Urinary bladder (tissue), 4 donors: ENCODE results near the gene MCC. TPM values are rescaled to one million over a fixed set of nuclear protein-coding genes. Genes with fewer than 3 reads are reported as not detected.

Experiments
- DNase-seq: peaks from one replicate; pipeline ENCODE4 v3.0.0-alpha.2; 2015; ENCODE audit errors: extremely low spot score
- H3K27ac ChIP-seq: one replicate; pipeline ENCODE4 v1.5.1; 2013; ENCODE audit warnings: low read depth, mild to moderate bottlenecking, moderate library complexity
- H3K36me3 ChIP-seq: one replicate; pipeline ENCODE4 v1.6.1; 2013; ENCODE audit warnings: mild to moderate bottlenecking, moderate library complexity; ENCODE audit not compliant: insufficient read depth
- H3K4me1 ChIP-seq: one replicate; pipeline ENCODE4 v1.6.1; 2013; ENCODE audit warnings: mild to moderate bottlenecking, moderate library complexity; ENCODE audit not compliant: insufficient read depth
- H3K4me3 ChIP-seq: one replicate; pipeline ENCODE4 v1.5.1; 2013; ENCODE audit warnings: low read depth, low read length
- WGBS: extraction: QIAGEN DNeasy Blood & Tissue Kit; methylation state at CpG from one replicate; pipeline ENCODE4 v1.1.7; 2013; 5-methylcytosine and 5-hydroxymethylcytosine counted together
- polyA plus RNA-seq: library from polyadenylated mRNA; stranded (reverse); fragments of 200-250 nt; gene quantifications from one replicate; pipeline ENCODE4 v1.2.3, GENCODE V29; 2013
- total RNA-seq: library from RNA; depleted of rRNA; stranded (reverse); fragments of >200 nt; gene quantifications from one replicate; pipeline ENCODE4 v1.2.3, GENCODE V29; 2014
- donor health status: healthy with polysubstance abuse.
- donor health status: healthy.

MCC gene
- total and polyA plus RNA-seq, 2 donors: 17.2 to 60.7 TPM

DNA sequence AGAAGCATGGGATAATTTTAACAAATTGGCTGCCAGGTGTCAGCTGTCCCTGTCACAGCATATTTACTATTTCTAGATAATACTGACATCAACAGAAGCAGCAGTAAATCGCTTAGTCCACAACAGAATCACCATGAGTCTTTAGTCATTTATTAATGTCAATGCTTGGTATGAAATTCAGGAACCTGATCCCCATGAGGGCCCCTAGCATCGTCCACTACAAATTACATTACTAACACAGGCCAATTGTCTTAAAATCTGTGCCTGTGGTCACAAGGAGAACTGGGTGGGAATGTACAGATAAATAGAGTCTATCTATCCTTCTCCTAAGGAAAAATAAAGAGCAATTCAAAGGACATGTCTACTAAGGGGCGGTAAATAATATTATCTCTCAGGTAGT lies 129.6 kb downstream of the MCC start:
- Histone ChIP-seq H3K4me3 (no peak overlapping the region), H3K4me1 (no peaks in the 10 kb centered on the region)
- 89% methylated on average over 3 of the region's 3 CpGs for WGBS

DNA sequence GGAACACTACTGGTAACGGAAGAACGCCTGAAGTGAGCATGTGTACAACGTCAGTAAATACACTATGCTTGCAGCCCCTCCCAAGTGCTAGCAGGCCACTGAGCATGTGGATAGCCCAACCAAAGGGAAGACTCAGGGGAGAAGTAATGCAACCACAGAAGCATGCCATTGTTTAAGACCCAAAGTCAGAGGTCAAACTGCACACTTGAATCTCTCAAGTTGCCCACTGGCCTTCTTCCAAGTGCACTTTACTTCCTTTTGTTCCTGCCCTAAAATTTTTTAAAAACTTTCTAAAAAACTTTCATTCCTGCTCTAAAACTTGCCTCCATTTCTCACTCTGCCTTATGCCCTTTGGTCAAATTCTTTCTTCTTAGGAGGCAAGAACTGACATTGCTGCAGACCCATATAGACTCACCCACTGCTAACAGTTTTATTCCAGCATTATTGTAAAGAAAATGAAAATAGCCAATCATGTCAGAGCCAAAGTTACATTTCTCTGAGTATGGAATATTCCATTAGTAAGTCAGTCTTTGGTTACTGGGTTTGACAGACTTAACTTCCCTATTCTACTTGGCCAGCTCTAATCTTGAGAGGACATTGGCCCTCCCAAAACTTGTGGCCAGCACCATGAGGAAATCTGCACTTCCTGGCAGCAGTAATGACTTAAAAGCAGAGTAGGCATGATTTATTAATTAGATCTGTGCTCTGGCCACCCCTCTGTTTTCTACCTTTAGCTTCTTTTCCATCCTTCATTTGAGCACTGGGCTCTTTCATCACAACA lies 130.4 kb downstream of the MCC start:
- WGBS: 75% methylated on average over 3 of the region's 3 CpGs
- no peaks in the 10 kb centered on the region for H3K4me1 ChIP-seq
- no peak for DNase-seq
- H3K36me3 ChIP-seq: no peaks in the 10 kb centered on the region
- H3K4me3 ChIP-seq: no peak overlapping the region
- no peak overlapping the region for H3K27ac ChIP-seq

More for the DNA sequence above, 129.6 kb downstream of the MCC start:
- Histone ChIP-seq H3K36me3 (no peaks in the 10 kb centered on the region), H3K27ac (no peak overlapping the region)
- no peak for DNase-seq

GRCh38 chr5:113356487-113356886 lies 131.8 kb downstream of the MCC start:
- Histone ChIP-seq H3K36me3 (no peaks in the 10 kb centered on the region), H3K4me3 (no peak overlapping the region), H3K27ac (no peak overlapping the region), H3K4me1 (no peaks in the 10 kb centered on the region)
- no peak for DNase-seq
- WGBS: 43% methylated on average over 1 of the region's 1 CpG

GRCh38 chr5:113354055-113354454 lies 134.2 kb downstream of the MCC start:
- H3K36me3 ChIP-seq: no peaks in the 10 kb centered on the region
- no peak for DNase-seq
- WGBS: 97% methylated on average over 1 of the region's 1 CpG
- H3K4me3 ChIP-seq: no peak overlapping the region
- H3K4me1 ChIP-seq: no peaks in the 10 kb centered on the region
- no peak overlapping the region for H3K27ac ChIP-seq

DNA sequence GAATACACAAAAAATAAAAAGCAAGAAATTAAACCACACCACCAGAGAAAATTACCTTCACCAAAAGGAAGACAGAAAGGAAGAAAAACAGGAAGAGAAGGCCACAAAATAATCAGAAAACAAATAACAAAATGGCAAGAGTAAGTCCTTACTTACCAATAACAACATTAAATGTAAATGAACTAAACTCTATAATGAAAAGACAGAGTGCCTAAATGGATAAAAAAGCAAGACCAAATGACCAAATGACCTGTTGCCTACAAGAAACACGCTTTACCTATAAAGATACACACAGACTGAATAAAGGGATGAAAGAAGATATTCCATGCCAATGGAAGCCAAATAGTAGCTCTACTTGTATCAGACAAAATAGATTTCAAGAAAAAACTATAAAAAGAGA lies 140.7 kb downstream of the MCC start:
- Histone ChIP-seq H3K27ac (no peak overlapping the region), H3K4me3 (no peak overlapping the region), H3K4me1 (no peaks in the 10 kb centered on the region), H3K36me3 (no peaks in the 10 kb centered on the region)
- no peak for DNase-seq
- 94% methylated on average over 1 of the region's 1 CpG for WGBS

- WGBS: 83% methylated on average over 5 of the region's 5 CpGs
- Histone ChIP-seq H3K36me3 (no peaks in the 10 kb centered on the region), H3K27ac (no peak overlapping the region), H3K4me3 (no peak overlapping the region), H3K4me1 (no peaks in the 10 kb centered on the region)
- no peak for DNase-seq
Observed at GRCh38 chr5:113344973-113345940, 143.0 kb downstream of the MCC start.

GRCh38 chr5:113343343-113343742 lies 144.9 kb downstream of the MCC start:
- Histone ChIP-seq H3K4me3 (no peak overlapping the region), H3K36me3 (no peaks in the 10 kb centered on the region), H3K27ac (no peak overlapping the region), H3K4me1 (no peaks in the 10 kb centered on the region)
- DNase-seq: no peak
- WGBS: 46% methylated on average over 3 of the region's 3 CpGs

- 79% methylated on average over 7 of the region's 7 CpGs for WGBS
- DNase-seq: no peak
- H3K4me3 ChIP-seq: no peak overlapping the region
Observed at GRCh38 chr5:113340537-113340936, 147.7 kb downstream of the MCC start.

DNA sequence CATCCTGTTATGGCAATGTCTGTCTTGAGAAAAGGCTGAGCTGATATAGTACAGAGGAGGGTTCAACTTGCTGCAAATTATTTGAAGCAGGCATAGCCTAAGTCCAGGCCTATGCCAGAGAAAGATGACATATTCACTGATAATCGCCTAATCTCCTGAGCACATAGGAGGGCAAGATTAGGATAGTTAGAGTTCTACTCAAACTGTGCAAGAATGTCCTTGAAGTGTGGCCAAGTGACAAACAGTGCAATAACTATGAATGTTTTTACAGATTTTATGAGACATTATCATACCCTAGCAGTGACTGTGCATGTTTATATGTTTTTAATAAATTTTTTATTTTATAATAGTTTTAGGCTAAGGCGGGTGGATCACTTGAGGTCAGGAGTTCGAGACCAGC lies 149.6 kb downstream of the MCC start:
- Histone ChIP-seq H3K4me1 (no peaks in the 10 kb centered on the region), H3K36me3 (no peaks in the 10 kb centered on the region), H3K27ac (no peak overlapping the region), H3K4me3 (no peak overlapping the region)
- whole genome bisulfite sequencing: 48% methylated on average over 3 of the region's 3 CpGs
- no peak for DNase-seq

More at GRCh38 chr5:113340537-113340936, 147.7 kb downstream of the MCC start:
- Histone ChIP-seq H3K36me3 (no peaks in the 10 kb centered on the region), H3K27ac (no peak overlapping the region), H3K4me1 (no peaks in the 10 kb centered on the region)

DNA sequence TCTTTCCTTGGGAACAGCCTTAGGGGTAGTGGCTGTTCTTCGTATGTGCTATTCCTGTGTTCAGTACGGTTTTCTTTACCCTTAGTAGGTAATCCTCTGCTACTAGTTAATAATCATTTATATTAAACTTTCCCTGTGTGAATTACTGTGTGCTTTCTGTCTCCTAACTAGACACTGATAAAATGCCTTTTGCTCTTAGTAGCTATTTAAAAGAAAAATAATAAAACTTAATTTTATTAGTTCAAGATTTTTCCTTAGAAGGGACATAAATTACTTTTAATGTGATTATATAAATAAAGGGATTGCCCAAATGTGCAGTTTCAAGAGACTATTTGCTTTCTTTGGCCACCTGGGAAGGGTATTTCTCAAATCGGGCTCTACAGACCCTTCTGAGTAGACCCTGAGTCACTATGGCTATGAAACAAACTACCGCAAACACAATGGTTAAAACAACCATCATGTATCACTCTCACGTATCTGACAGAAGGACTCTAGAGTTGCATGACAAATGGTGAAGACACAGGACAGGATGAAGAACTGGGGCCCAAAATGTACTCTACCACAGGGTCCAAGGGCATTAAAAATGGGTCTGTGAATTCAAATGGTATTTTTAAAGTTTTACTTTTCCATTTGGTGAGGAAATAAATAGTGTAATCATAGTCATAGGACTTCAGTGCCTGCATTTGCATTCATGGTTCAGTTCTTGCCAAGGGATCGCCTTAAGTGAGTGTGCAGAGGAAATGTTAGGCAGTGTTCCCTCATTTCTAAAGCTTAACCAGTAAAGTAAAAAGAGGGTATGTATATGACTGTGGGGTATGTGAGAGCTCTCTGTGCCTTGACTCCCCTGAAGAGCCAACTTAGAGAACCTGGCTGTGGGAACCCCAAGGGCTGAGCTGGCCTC lies 150.5 kb downstream of the MCC start:
- 54% methylated on average over 6 of the region's 6 CpGs for WGBS
- DNase-seq: no peak
- Histone ChIP-seq H3K4me3 (no peak overlapping the region), H3K4me1 (no peaks in the 10 kb centered on the region), H3K36me3 (no peaks in the 10 kb centered on the region), H3K27ac (no peak overlapping the region)

- Histone ChIP-seq H3K4me3 (no peak overlapping the region), H3K27ac (no peak overlapping the region), H3K36me3 (no peaks in the 10 kb centered on the region), H3K4me1 (no peaks in the 10 kb centered on the region)
- WGBS: 58% methylated on average over 4 of the region's 4 CpGs
- DNase-seq: no peak
Observed at GRCh38 chr5:113336975-113337374, 151.3 kb downstream of the MCC start.

GRCh38 chr5:113333411-113333810 lies 154.8 kb downstream of the MCC start:
- Histone ChIP-seq H3K4me3 (no peak overlapping the region), H3K27ac (no peak overlapping the region), H3K4me1 (no peaks in the 10 kb centered on the region), H3K36me3 (no peaks in the 10 kb centered on the region)
- no peak for DNase-seq
- 95% methylated on average over 1 of the region's 1 CpG for WGBS

- H3K4me1 ChIP-seq: no peaks in the 10 kb centered on the region
- H3K4me3 ChIP-seq: no peak overlapping the region
- H3K36me3 ChIP-seq: no peaks in the 10 kb centered on the region
- WGBS: 60% methylated on average over 4 of the region's 4 CpGs
- H3K27ac ChIP-seq: no peak overlapping the region
- no peak for DNase-seq
Observed at GRCh38 chr5:113331209-113331551, 157.1 kb downstream of the MCC start.
